ENCODE data around the gene TSHZ1.

TSHZ1 gene, protein sequence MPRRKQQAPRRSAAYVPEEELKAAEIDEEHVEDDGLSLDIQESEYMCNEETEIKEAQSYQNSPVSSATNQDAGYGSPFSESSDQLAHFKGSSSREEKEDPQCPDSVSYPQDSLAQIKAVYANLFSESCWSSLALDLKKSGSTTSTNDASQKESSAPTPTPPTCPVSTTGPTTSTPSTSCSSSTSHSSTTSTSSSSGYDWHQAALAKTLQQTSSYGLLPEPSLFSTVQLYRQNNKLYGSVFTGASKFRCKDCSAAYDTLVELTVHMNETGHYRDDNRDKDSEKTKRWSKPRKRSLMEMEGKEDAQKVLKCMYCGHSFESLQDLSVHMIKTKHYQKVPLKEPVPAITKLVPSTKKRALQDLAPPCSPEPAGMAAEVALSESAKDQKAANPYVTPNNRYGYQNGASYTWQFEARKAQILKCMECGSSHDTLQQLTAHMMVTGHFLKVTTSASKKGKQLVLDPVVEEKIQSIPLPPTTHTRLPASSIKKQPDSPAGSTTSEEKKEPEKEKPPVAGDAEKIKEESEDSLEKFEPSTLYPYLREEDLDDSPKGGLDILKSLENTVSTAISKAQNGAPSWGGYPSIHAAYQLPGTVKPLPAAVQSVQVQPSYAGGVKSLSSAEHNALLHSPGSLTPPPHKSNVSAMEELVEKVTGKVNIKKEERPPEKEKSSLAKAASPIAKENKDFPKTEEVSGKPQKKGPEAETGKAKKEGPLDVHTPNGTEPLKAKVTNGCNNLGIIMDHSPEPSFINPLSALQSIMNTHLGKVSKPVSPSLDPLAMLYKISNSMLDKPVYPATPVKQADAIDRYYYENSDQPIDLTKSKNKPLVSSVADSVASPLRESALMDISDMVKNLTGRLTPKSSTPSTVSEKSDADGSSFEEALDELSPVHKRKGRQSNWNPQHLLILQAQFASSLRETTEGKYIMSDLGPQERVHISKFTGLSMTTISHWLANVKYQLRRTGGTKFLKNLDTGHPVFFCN (N-terminal part only)

GRCh38 chr18:75210274-75211001 is at the start of gene TSHZ1:
TSHZ1 (plus strand) TSS chr18:75210797; CDS start chr18:75211877, 1,080 bp downstream.
- DNase-seq: no peak

- DNase-seq: no peak
Observed at GRCh38 chr18:75161256-75162028, 49.2 kb upstream of the TSHZ1 start.

GRCh38 chr18:75162467-75162866 is 48.1 kb upstream of the TSHZ1 start:
- DNase-seq: no peak

DNA sequence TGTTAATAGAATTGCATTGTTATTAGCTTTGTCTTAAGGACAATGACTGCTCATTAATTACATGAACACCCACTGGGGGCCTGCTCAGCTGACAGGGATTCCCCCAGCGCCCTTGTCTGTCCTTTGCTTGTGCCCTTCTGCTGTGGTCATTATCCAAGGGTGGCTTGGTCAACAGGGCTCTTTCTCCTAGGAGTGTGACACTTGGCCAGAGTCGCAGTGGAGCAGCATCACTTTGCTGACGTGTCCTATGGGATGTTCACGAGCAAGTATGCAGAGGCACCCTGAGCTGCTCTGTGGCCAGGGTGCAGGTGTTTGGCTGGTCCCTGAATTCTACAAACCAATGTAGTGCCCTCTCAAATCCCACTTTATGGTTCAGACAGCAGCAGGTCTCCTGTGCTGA is 47.6 kb upstream of the TSHZ1 start:
- DNase-seq: no peak

DNA sequence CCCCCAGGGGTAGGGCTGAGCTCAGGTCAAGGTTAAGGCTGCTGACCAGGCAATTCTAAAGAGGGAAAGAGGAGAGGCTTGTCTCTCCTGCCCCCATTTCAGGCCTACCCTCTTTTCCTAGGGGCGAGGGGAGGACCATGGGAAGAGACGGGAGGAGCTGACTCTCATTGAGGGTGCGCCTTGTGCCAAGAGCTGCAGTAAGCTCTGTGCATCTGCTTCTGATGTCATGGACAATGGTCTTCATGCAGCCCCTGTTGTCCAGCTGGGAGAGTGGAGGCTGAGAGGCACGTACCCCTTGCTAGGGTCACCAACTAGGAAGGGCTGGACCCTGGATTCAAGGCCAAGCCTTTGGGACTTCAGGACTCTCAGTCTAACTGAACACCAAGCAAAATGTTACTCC is 46.9 kb upstream of the TSHZ1 start:
- no peak for DNase-seq

- DNase-seq: no peak
Observed at GRCh38 chr18:75164479-75164878, 46.1 kb upstream of the TSHZ1 start.

DNA sequence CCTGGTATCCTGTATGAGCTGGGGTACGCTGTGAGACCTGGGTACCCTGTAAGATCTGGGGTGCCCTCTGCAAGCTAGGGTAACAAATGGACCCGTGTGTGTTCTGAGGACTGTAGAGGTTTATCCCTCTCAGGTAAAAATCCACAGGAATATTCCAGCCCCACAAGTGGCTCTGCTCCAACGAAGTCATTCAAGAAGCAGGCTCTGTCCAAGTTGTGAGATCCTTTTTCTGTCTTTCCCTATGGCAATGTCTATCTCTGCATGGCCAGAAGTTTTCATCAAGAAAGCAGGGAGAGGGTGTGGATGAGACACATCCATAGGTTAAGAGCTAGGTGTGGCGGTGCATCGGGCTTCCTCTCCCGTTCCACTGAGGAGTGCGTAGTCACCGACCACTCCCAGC is 44.7 kb upstream of the TSHZ1 start:
- no peak for DNase-seq

DNA sequence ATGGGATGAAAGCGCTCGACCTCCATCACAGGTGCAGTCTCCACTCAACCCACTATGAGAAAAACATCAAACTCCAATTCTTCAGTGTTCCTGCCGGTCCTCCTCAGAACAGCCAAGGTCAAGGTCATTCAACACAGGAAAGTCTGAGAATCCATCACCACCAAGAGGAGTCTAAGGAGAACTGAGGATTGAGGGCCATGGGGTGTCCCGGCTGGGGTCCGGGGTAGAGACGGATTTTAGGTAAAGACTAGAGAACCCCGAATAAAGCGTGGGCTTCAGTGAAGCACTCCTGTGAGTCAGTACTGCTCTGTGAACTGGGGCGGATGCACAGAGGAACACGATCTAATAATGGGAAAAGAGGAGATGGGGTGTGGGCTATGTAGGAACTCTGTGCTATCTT is 43.5 kb upstream of the TSHZ1 start:
- DNase-seq: no peak

GRCh38 chr18:75167759-75168618 is 42.6 kb upstream of the TSHZ1 start:
- no peak for DNase-seq

- DNase-seq: no peak
Observed at GRCh38 chr18:75168619-75169018, 42.0 kb upstream of the TSHZ1 start.

DNA sequence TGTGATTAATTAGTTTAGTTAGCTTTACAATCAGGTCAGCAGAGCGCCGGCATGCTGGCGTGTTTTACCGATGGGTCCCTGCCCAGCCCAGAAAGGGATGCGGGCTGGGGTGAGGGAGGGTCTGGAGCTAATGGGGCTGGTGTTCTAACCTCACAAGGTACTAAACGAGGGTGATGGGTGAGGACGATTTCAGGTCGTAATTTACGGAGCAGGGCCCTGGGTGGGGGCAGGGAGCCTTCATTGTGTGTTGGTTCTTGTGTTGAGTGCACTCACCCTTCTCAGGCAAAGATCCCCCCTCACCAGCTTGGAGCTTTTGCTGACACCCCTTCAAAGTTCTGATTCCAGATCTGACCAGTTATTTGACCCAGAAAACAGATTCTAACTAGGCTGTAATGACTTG is 41.2 kb upstream of the TSHZ1 start:
- DNase-seq: no peak

DNA sequence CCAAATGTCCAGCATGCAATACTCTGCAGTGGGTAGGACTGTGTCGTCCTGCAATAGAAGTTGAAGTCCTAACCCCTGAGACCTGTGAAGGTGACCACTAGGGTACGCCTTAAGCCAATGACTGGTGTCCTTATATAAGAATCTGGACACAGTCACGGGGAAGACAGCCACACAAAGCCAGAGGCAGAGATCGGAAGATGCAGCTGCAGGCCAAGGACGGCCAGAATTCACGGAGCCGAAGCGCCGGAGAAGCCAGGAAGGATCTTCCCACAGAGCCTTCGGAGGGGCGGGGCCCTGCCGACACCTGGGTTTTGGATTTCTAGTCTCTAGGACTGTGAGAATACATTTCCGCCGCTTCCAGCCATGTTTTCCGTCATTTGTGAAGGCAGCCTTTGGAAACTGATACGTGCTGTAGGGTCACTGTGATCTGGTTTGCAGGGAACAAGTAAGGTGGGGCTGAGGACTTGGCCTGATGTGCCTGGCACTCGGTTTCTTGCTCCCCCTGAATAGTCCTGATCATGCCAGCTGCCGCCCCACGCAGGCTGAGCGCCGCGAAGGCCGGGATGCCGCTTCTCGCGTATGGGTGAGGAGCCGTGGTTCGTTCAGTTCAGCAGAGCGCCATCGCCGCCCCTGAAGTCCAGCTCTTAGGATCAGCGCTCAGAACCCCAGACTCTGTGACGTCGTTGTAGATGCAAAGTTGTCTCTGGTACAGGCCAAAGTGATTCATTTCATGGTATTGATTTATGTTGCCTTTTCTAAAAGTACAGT is 40.4 kb upstream of the TSHZ1 start:
- no peak for DNase-seq

GRCh38 chr18:75170916-75171315 is 39.7 kb upstream of the TSHZ1 start:
- no peak for DNase-seq

- DNase-seq: no peak
Observed at GRCh38 chr18:75172299-75173124, 38.1 kb upstream of the TSHZ1 start.

GRCh38 chr18:75173125-75173432 is 37.5 kb upstream of the TSHZ1 start:
- DNase-seq: no peak

DNA sequence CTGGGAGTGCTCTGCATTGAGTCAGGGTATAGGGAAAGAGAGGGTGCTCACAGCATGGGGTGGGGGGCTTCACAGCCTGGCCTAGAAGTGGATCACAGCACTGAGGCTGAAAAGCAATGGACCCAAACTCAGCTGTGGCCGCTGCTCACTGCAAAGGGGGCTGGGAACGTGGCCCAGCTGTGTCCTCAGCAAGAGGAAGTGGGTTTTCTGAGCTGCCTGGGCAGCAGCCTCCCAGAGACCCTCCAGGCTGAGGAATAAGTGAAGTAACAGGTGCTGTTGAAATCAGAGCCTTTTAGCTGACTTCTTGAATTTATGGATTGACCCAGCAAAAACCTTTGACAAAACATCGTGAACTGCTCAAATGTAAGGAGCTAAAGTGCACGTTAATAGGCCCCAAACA is 36.9 kb upstream of the TSHZ1 start:
- DNase-seq: no peak

DNA sequence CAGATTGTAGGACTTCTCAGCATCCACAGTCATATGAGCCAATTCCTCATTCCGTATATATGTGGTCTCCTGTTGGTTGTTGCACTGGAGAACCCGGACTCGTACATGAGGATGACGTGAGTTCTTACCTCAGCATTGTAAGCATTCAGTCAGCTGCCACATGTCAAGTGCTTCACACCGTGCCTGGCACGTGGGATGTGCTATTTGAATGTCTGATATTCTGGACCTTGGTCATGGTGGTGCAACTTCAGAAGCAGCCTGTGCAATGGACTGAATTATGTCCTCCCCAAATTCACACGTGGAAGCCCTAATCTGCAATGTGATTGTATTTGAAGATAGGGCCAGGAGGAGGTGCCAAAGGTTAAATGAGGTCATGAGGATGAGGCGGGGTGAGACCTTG is 33.7 kb upstream of the TSHZ1 start:
- DNase-seq: no peak

DNA sequence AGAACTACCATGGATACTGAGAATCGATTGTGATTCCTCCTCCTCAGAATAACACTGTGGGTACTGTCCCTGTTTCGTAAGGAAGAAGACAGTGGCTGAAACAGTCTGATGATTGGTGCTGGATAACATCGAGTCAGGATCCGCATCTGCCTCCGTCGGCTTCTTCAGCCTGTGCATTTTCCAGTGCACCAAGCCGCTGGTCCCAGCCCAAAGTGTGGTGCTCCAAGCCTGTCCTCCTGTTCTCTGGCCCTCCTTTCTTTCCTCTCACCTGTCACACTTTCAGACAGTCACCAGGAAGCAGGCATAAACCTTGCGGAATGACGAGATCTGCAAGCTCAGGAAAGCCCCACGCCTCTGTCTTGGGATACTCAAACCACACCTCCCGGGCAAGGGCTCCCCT is 32.2 kb upstream of the TSHZ1 start:
- DNase-seq: no peak

GRCh38 chr18:75179819-75180600 is 30.6 kb upstream of the TSHZ1 start:
- DNase-seq: no peak

Data from activated CD8-positive, alpha-beta memory T cell treated with anti-CD3 and anti-CD28 coated beads, Interleukin-2, amount 50 U/mL, for 48 hours (primary cell).